NK-92 (cell line): ENCODE results near the gene ARRDC2.
"Not testable (repeated sequence)": the region's sequence is repeated elsewhere in the genome, so short reads cannot be mapped to it uniquely, and the experiment has no call there.

Experiments
- DNase-seq: peaks from one replicate; lab custom pipeline; 2025; ENCODE audit not compliant: unreplicated experiment; lab: John Stamatoyannopoulos, UW

The ARRDC2 gene

DNA sequence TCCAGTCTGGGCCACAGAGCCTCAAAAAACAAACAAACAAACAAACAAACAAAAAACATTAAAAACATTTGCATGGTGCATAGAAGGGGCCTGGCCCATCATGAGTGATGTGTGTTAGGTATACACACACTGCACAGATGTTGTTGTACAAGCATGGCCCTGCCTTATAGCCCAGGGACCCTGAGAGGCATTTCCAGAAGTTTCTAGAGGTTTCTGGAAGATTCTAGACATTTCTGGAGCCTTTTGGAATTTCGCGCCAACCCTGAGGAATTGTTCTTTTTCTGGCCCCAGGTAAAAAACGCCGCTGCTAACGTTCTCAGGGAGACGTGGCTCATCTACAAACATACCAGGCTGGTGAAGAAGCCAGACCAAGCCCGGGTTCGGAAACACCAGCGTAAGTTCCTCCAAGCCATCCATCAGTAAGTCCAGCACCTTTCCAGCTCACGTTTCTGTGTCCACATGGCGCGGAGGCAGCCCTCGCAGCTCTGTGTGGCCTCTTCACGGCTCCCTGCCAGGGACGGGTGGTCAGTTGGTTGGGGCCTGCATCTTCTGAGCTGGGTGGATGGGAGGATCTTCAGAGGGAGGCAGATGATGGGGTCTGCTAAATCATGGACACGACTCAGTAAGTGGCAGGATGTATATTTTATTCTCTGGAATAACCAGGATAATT lies 18.4 kb upstream of the ARRDC2 start:
- no peak for DNase-seq

DNA sequence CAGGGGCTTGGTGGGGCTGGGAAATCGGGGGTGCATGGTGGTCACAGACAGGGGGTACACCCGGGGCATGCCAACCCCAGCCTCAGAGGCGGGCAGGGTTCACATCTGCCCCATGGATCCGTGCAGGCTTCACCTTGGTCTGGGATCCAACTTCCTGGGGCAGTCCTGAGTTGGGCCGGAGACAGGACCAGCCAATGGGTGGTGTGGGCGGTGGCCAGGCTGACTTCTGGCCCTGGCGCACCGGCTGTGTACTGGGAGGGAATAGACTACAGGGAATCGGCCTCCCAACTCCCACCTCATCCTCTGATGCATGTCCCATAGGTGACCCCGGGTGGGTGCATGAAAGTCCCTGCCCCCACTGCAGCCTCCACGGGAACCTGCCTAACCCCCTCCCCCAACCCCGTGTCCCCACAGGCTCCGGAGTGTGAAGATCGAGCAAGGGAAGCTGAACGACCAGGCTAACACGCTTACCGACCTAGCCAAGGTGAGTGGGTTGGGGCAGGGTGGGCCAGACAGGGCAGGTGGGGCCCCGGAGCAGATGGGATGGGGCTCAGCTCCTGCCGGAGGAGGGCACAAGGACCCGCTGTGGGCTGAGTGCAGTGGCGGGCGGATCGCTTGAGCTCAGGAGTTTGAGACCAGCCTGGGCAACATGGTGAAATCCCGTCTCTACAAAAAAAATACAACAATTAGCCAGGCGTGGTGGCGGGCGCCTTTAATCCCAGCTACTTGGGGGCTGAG lies 14.7 kb upstream of the ARRDC2 start:
- DNase-seq = no peak

DNA sequence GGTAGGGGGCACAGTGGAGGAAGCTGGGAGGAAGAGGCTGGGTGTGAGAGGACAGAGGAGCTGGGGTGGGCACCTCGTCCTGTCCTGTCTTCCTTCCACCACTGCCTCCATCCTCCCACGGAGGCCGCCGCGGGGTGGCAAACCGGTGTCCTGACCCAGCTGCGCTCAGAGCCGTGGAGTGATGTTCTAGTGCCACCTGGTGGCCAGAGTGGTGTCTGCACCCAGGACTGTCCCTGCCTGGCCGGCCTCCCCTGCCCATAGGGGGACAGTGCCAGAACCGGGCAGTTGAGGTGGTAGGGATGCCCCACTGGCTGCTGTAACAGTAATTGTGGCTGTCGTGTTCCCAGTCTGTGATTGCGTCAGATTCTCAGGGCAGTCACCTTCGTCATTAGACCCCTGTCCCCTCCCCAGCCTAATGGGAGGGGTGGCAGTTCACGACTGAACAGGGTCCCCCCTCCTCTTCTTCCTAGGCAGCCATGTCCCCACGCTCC lies 11.1 kb upstream of the ARRDC2 start:
- DNase-seq = no peak

DNA sequence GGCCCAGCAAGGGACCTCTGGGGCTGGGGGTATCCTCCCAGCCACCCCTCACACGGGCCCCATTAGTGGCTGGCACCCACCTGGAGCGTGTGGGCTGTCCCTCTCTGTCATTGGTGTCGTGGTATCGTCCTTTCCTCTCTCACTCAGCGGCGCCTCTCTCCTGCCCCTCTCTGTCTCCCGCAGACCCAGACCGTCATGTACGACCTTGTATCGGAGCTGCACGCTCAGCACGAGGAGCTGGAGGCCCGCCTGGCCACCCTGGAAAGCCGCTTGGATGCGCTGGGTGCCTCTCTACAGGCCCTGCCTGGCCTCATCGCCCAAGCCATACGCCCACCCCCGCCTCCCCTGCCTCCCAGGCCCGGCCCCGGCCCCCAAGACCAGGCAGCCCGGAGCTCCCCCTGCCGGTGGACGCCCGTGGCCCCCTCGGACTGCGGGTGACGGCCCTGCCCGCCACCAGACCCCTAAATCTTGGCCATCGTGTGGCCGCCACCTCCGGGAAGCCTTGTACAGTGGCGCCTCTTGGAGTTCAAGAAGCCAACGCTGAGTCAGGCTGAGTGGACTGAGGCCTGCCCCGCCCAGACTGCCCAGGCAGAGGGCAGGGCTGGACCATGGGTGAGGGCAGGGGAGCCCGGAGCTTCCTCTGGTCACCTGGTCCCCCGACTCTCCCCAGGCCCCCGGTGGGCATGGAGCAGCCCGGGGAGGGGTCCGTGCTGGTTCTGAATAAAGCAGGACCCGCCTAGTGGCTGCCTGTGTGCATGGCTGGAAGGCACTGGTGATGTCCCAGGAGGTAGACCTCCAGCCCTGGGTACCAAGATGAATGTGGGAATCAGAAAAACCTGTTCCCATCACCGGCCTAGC lies 9.8 kb upstream of the ARRDC2 start:
- DNase-seq = no peak

DNA sequence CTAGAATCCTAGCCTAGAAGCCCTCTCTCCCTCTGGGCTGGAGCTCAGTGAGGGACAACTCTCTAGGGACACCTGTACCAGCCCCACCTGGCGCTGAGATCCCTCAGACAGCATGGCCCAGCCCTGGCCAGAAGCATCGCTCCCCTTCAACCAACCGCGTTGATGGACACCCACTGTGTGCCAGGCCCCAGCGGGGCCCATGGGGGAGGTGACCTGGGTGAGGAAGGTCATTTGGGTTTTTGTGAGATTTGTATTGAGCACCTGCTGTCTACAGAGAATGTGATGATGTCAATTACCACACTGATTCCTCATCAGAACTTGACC lies 9.2 kb upstream of the ARRDC2 start:
- DNase-seq = no peak

DNA sequence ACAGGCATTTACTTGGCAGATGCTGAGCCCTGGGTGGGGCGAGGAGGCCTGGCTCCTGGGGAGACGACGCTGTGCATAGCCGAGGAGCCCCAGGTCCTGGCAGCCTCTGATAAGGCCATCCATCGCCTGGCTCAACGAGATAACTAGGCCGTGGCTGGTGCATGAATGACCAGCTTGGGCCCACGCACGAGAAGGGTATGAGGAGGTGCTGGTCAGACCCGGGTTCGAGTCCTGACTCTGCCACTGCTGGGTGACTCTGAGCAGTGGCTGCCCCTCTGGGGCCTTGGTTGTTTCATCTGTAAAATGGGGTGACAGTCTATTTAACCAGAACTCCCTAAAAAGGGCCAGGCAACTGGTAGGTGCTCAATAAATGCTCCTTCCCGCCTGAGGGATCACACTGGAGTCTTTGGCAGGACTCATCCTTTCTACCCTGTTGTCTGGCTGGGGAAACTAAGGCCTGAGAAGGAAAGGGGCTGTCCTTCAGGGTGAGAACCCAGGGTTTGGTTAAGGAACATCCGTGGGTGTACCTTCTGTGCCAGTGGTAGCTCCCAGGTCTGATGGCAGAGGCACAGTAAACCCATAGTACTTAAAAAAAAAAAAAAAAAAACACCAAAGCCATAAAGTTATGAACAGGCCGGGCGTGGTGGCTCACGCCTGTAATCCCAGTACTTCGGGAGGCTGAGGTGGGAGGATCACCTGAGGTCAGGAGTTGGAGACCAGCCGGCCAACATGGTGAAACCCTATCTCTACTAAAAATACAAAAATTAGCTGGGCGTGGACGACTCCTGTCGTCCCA lies 8.1 kb upstream of the ARRDC2 start:
- no peak for DNase-seq

DNA sequence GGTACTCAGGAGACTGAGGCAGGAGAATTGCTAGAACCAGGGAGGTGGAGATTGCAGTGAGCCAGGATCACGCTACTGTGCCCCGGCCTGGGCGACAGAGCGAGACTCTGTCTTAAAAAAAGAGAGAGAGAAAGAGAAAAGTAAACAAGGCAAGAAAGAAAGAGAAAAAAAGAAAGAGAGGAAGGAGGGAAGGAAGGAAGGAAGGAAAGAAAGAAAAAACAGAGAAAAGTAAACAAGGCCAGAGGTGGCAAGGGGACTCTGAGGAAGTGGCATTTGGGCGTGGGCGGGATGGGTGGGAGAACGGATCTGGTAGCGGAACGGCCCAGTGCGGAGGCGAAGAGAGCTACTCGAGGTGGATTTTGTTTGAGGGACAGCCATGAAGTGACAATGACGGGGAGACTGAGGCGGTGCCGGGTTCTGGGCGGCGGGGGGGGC lies 7.5 kb upstream of the ARRDC2 start:
- no peak for DNase-seq

DNA sequence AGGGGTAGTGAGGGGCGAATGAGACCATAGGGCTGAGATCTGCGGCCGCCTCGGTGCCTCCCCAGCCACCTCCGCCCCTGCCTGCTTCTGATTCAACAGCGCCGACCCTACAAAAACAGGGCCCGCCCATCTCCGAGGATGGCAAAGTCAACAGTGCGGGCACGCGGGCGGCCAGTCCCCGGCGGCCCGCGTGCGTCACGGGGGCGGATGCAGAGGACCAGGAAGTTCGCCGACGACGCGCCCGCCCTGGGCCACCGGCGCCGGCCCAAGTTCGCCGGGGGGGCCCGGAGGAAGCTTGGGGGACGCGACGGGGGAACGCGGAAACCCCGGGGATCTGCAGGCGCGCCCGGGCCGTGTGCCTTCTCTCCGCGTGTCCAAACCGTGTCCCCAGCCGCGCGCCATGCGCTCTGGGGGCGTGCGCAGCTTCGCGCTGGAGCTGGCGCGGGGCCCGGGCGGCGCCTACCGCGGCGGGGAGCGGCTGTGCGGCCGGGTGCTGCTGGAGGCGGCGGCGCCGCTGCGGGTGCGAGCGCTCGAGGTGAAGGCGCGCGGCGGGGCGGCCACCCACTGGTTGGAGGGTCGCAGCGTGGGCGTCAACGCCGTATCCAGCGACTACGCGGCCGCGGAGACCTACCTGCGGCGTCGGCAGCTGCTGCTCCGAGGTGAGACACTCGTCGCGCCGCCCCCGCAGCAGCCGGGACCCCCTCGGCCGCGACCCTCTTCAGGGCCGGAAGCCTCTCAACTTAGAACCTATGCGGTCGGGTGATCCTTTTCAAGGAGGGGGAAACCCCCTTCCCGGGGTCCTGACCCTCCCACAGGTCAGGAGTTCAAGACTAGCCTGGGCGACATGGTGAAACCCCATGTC lies 6.8 kb upstream of the ARRDC2 start:
- peak; percentile 79 for DNase-seq

DNA sequence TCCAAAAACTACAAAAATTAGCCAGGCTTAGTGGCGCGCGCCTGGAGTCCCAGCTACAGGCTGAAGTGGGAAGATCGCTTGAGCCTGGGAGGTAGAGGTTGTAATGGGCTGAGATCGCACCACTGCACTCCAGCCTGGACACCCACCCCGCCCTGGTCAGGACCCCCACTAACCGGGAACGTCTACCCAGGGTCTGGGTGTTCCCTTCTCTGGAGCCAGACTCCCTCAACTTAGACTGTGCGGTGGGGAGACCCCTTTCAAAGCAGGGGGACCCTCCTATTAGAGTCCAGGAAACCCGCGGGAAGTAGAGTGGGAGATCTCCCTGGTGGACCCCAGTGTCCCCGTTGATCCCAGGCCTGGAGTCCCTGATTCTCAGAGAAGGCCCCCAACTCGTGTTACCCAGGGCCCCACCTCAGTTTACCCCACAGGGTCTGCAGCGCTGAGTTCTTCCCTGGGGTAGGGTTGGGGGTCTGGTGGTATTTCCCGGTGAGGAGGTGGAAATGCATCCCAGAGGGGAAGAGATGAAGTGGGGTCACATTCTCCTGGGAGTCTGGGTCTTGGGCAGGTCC lies 6.1 kb upstream of the ARRDC2 start:
- DNase-seq = no peak

DNA sequence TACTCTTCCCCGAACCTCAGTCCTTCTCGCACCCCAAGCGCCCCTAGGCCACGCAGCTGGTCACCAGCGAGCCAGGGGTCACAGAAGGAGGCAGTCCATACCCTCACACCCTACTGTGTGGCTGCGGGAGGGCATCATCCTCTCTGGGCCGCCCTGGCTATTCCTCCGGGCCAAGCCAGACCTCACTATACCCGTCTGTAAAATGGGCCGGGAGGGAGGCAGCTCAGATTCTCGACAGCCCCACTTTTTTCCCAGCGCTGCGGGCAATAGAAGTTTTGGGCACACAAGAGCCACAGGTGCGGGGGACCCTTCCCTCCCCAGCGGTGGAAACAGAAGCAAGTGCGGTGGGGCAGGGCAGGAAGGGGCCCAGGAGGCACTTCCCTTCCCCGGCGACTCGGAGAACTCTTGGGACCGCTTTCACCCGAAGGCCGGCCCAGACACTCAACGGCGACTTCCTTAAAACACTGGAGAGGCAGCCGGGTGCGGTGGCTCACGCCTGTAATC lies 5.6 kb upstream of the ARRDC2 start:
- no peak for DNase-seq

DNA sequence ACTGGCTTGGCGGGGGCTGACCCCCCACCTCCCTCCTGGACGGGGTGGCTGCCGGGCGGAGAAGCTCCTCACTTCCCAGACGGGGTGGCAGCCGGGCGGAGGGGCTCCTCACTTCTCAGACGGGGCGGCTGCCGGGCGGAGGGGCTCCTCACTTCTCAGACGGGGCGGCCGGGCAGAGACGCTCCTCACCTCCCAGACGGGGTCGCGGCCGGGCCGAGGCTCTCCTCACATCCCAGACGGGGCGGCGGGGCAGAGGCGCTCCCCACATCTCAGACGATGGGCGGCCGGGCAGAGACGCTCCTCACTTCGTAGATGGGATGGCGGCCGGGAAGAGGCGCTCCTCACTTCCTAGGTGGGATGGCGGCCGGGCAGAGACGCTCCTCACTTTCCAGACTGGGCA lies 2.2 kb upstream of the ARRDC2 start:
- DNase-seq = not testable (repeated sequence)

DNA sequence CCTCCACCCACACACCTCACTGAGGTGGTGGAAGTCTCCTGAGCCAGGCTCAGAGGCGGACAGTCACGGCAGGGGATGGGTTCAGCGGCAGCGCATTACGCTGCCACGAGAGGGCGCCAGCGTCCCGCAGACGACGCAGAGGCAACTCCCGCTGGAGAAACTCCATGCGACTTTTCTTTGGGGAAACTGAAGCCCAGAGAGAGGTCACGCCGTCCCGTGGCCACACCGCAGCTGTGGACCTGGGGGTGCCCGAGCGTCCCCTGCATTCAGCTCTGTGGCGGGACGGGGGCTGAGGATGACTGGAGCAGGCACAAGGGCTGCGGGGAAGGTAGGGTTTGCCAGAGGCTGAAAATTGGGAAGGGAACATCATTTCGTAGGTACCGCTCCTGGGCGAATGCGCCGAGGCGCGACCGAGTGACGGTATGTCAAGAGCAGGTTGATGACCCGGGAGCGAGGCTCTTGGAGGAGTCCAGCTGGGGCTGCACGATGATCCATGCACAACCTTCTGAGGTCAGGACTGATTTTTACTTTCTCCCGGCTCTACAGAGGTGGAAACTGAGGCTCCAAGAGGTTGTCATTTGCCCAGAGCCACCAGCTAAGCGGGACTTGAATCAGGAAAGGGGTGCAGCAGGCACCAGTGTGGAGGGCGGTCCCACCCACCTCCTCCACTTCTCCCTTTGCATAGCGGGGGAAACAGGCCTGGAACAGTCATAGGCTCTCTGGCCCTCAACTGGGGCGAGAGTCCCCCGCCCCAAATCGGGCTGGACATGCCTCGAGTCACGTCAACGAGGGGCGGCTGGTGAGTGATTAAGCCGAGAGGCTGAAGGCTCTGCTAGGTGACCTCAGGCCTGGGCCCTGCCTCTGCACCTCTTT lies 690 bp upstream of the ARRDC2 start:
- no peak for DNase-seq

DNA sequence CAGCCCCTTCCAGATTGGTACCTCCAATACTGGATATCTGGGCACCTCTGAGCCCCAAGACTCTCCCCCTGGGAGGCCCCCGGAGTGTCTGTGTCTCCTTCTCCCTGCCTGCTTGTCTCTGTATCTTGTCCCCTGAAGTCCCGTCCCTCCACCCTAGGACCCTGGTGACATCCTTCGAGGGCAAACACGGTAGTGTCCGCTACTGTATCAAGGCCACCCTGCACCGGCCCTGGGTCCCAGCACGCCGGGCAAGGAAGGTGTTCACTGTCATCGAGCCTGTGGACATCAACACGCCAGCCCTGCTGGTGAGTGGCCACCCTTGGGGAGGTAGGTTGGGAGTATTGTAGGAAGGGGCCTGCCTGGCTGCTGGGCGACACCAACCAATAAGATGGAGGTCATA lies 844 bp downstream of the ARRDC2 start:
- no peak for DNase-seq

DNA sequence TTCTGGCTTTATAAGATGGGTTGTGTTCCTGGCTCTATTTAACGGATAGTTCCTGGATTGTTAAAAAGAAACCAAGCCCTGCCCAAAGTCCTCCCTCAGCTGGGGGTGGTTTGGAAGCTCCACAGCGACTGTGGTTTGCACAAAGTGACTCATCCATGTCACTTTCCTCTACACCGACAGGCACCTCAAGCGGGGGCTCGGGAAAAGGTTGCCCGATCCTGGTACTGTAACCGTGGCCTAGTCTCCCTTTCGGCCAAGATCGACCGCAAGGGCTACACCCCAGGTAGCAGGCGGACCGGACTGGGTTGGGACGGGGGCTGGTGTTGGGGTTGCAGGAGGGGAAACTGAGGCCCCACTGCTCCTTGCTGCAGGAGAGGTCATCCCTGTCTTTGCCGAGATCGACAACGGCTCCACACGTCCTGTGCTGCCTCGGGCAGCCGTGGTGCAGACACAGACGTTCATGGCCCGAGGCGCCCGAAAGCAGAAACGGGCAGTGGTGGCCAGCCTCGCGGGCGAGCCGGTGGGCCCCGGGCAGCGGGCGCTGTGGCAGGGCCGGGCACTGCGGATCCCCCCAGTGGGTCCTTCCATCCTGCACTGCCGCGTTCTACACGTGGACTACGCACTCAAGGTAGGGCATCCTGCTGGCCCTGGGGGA lies 1.6 kb downstream of the ARRDC2 start:
- DNase-seq = no peak

DNA sequence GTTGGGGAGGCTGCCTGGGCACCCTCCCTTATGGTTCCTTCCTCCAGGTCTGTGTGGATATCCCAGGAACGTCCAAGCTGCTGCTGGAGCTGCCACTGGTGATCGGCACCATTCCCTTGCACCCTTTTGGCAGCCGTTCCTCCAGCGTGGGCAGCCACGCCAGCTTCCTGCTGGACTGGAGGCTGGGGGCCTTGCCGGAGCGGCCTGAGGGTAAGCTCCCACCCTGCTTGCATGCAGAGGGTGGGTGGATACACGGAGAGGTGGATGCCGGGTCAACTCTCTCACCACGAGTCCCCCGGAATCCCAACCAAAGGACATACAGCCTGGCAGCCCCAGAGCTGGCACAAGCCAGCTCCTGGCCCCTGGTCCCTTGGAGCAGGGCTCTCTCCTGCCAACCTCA lies 2.2 kb downstream of the ARRDC2 start:
- DNase-seq = no peak

DNA sequence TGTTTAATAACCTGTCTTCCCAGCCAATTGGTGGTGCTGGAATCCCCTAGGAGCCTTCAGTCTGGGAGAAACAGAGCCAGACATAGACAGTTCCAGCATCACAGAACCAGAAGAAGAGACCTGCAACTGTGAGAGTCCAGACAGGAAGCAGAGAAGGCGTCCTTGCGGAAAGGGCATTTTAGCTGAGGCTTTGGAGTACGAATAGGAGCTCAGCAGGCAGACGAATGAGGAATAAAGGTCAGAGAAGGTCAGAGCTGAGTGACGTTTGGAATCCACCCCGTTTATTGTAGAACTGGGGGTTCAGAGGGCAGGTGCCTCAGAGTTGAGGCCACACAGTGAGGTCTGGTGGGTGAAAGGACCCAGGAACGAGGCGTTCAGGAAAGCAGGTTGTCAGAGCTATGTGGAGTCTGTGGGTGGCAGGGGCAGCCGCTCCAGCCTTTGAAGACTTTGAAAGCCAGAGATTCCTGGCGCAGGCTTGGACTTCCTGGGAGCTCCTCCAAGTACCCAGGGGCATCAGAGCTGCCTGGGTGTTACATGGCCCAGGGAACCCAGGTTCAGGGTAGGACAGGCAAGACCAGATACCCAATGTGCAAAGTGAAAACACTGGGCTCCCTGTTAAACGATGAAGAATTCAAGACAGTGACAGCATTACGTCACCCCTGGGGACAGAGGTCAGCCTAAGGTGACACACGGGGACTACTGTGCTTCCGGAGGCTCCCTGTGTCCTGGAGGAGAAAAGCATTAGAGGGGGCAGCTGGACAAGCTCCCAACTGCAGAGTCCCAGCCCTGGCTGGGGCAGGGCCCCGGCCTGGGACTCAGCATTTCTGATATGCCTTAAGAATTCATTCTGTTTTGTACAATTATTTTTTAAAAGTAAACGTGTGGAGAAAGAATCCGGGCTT lies 5.5 kb downstream of the ARRDC2 start:
- no peak for DNase-seq

DNA sequence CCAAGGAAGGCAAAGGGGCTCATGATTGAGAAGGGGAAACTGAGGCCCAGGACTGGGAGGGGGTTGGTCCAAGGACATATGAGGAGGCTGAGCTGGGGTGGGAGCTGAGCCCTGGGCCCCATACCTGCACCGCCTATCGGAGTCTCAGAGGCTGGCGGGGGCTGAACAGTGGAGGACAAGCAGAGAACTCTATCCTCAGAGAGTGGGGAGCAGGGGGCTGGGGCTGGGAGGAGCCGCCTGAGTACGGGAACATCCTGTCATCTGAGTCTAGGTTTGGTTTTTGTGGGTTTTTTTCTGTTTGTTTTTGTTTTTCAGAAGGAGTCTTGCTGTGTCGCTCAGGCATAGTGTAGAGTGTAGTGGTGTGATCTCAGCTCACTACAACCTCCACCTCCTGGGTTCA lies 6.2 kb downstream of the ARRDC2 start:
- no peak for DNase-seq
